ENCODE data around the gene ALX4. TPM values are rescaled to one million over a fixed set of nuclear protein-coding genes. Genes with fewer than 3 reads are reported as not detected.

ALX4 gene
- total RNA-seq, 1 donor from 2014 or later = not detected

- Mint-ChIP-seq H3K36me3 (ENCODE audit: low read depth, unreplicated experiment) (no peaks in the 10 kb centered on the region), H3K27ac (ENCODE audit: unreplicated experiment) (no peak overlapping the region), H3K4me1 (ENCODE audit: unreplicated experiment) (no peaks in the 10 kb centered on the region), H3K4me3 (ENCODE audit: unreplicated experiment) (no peak overlapping the region), H3K27me3 (ENCODE audit: unreplicated experiment) (peaks cover 6% of the 10 kb centered on the region), H3K9me3 (ENCODE audit: unreplicated experiment) (no peaks in the 10 kb centered on the region)
- no peak for DNase-seq (ENCODE audit: low spot score)
- no peak for TF ChIP-seq CTCF (IDR thresholded peaks at IDR 0.05; ENCODE audit: unreplicated experiment)
These were observed 28.8 kb downstream of the ALX4 start for GRCh38 chr11:44281151-44281550.

- H3K27ac Mint-ChIP-seq (ENCODE audit: unreplicated experiment) = no peak overlapping the region
- H3K4me3 Mint-ChIP-seq (ENCODE audit: unreplicated experiment) = no peak overlapping the region
- no peaks in the 10 kb centered on the region for H3K36me3 Mint-ChIP-seq (ENCODE audit: low read depth, unreplicated experiment)
- H3K27me3 Mint-ChIP-seq (ENCODE audit: unreplicated experiment) = peaks cover 3% of the 10 kb centered on the region
- no peak for TF ChIP-seq CTCF (IDR thresholded peaks at IDR 0.05; ENCODE audit: unreplicated experiment)
- DNase-seq (ENCODE audit: low spot score) = no peak
- H3K9me3 Mint-ChIP-seq (ENCODE audit: unreplicated experiment) = no peaks in the 10 kb centered on the region
- peaks cover 2% of the 10 kb centered on the region for H3K4me1 Mint-ChIP-seq (ENCODE audit: unreplicated experiment)
These were observed 29.7 kb downstream of the ALX4 start for GRCh38 chr11:44280257-44280656.

GRCh38 chr11:44279483-44279882, 30.5 kb downstream of the ALX4 start:
- no peak for DNase-seq (ENCODE audit: low spot score)
- peaks cover 2% of the 10 kb centered on the region for H3K4me1 Mint-ChIP-seq (ENCODE audit: unreplicated experiment)
- no peak overlapping the region for H3K27ac Mint-ChIP-seq (ENCODE audit: unreplicated experiment)
- no peak for TF ChIP-seq CTCF (IDR thresholded peaks at IDR 0.05; ENCODE audit: unreplicated experiment)
- H3K36me3 Mint-ChIP-seq (ENCODE audit: low read depth, unreplicated experiment) = no peaks in the 10 kb centered on the region
- H3K9me3 Mint-ChIP-seq (ENCODE audit: unreplicated experiment) = no peaks in the 10 kb centered on the region
- peaks cover 2% of the 10 kb centered on the region for H3K27me3 Mint-ChIP-seq (ENCODE audit: unreplicated experiment)
- no peak overlapping the region for H3K4me3 Mint-ChIP-seq (ENCODE audit: unreplicated experiment)

GRCh38 chr11:44277196-44278090, 32.5 kb downstream of the ALX4 start:
- Mint-ChIP-seq H3K27me3 (ENCODE audit: unreplicated experiment) (peaks cover 2% of the 10 kb centered on the region), H3K27ac (ENCODE audit: unreplicated experiment) (no peak overlapping the region), H3K4me1 (ENCODE audit: unreplicated experiment) (peaks cover 2% of the 10 kb centered on the region), H3K4me3 (ENCODE audit: unreplicated experiment) (no peak overlapping the region), H3K36me3 (ENCODE audit: low read depth, unreplicated experiment) (no peaks in the 10 kb centered on the region), H3K9me3 (ENCODE audit: unreplicated experiment) (no peaks in the 10 kb centered on the region)
- TF ChIP-seq CTCF (IDR thresholded peaks at IDR 0.05; ENCODE audit: unreplicated experiment) = no peak
- no peak for DNase-seq (ENCODE audit: low spot score)

- Mint-ChIP-seq H3K27ac (ENCODE audit: unreplicated experiment) (no peak overlapping the region), H3K36me3 (ENCODE audit: low read depth, unreplicated experiment) (peaks cover 5% of the 10 kb centered on the region), H3K27me3 (ENCODE audit: unreplicated experiment) (peaks cover under 1% of the 10 kb centered on the region), H3K4me3 (ENCODE audit: unreplicated experiment) (no peak overlapping the region), H3K9me3 (ENCODE audit: unreplicated experiment) (no peaks in the 10 kb centered on the region), H3K4me1 (ENCODE audit: unreplicated experiment) (peaks cover 2% of the 10 kb centered on the region)
- no peak for DNase-seq (ENCODE audit: low spot score)
- no peak for TF ChIP-seq CTCF (IDR thresholded peaks at IDR 0.05; ENCODE audit: unreplicated experiment)
These were observed 33.9 kb downstream of the ALX4 start for GRCh38 chr11:44275961-44276550.

Measured in endothelial cell (in vitro differentiated cells).